HG03460 (cell line): ENCODE results near the gene ABCC5.
A peak's percentile ranks its signal among the peaks of the same experiment; 100 is the strongest.
"Not testable (repeated sequence)": the region's sequence is repeated elsewhere in the genome, so short reads cannot be mapped to it uniquely, and the experiment has no call there.

Experiments
- ATAC-seq: cut with Tn5 transposase; IDR thresholded peaks from one replicate; pipeline ENCODE4 v1.9.1; 2021; ENCODE audit not compliant: unreplicated experiment

Gene ABCC5

GRCh38 chr3:183896610-183897009 is 121.1 kb downstream of the ABCC5 start:
- no peak for ATAC-seq

- ATAC-seq = no peak
Observed at GRCh38 chr3:183896184-183896583, 121.5 kb downstream of the ABCC5 start.

DNA sequence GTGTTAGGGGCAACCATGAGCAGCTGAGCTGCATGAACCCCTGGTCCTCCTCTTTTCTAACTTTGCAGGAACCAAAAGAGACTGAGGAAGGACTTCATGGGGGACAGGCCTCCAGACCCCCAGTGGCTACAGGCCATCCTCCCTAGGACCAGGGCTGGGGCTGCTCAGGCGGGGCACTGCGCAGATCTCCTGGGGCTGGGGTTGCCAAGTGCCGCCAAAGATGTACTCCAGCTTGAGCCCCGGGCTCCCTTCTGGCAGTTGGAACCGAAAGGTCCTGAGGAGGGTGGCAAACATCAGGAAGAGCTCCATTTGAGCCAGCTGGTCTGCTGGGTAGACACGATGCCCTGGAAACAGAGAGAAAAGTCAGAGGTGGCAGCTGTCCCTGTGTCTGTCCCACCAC is 121.9 kb downstream of the ABCC5 start:
- ATAC-seq = no peak

DNA sequence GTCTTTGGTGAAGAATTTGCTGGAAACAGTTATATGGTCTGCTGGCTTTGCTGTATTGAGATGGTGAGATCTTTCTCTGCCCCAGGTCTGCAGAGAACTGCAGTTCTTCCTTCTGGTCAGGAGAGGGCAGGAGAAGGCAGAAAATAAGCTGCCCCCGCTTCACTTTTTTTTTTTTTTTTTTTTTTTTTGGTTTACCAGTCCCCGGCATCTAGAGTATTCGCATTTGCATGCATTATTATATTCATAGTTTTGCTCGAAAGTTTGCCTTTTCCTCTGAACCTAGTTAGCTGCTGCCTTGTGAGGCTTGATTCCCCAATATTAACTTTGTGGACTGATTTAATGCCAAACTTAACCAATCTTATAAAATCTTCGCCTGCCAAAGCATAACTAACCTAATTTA is 122.4 kb downstream of the ABCC5 start:
- no peak for ATAC-seq

DNA sequence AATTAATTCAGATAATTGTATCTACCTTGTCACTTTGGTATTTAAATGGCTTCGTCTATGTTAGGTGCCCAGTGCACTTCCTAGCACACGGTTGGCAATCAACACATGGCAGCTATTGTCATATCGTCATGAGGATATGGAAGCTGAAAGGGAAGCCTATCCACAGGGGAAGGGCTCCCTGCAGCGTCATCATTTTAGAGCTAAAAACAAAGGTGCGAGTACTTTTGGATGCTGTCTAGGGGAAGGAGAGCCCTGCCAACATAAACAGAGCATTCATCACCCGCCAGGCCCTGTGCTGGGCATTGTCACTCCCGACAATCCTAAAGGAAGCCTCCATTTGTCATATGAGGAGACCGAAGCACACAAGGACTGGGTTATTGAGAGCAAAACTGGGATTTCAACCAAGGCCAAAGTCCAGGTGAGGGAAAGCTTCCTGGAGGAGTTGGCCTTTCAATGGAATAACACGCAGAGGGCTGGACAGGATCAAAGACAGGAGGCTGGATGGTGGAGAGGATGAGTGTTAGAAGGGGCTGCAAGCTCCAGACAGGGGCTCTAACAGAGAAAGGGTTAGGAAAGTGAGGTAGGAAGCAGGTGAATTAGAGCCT is 125.0 kb downstream of the ABCC5 start:
- ATAC-seq = no peak

GRCh38 chr3:183885766-183886165 is 131.9 kb downstream of the ABCC5 start:
- no peak for ATAC-seq

- ATAC-seq = peak; percentile 99
Observed at GRCh38 chr3:183884427-183885296, 133.0 kb downstream of the ABCC5 start, which contains the start of gene PARL. PARL (minus strand) TSS chr3:183884880; CDS start chr3:183884846, 34 bp downstream.

DNA sequence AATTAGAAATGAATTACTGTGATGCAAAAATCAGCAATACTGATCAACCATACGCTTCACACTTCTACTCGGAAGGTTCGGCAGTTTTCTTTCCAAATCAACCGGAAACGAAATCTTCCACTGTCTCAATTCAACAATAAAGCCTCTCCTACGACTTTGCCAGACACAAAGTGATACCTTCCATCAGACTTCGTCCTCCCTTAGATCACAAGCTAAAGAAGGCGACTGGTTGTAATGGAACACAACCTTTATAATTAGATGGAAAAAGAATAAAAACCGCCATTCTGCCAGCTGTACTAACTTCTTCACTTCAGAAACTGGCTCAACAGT is 133.6 kb downstream of the ABCC5 start:
- no peak for ATAC-seq

DNA sequence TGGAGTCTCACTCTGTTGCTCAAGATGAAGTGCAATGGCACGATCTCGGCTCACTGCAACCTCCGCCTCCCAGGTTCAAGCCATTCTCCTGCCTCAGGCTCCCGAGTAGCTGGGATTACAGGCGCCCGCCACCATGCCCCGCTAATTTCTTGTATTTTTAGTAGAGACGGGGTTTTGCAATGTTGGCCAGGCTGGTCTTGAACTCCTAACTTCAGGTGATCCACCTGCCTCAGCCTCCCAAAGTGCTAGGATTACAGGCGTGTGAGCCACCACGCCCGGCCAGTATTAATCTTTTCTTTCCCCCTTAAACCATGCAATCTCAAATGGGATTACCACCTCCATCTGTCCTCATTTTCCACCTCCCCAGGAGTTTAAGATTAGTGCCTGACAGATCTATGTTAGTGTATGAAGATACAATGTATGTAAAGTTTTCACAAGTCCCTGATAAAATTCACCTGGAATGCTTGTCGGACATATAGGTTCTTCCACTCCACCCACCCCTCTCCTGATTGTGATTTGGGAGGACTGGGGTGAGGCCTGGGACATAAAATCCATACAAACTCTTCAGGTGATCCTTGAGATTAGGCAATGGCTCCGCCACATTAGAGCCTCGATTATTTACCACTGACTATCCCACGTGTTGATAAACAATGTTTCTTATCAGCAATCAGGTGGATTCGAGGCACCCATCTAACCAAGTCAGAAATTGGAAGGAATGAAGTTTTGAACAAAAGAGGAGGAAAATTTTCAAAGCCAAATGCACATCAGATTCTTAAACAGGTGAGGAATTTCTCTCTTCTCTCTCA is 134.2 kb downstream of the ABCC5 start:
- no peak for ATAC-seq

DNA sequence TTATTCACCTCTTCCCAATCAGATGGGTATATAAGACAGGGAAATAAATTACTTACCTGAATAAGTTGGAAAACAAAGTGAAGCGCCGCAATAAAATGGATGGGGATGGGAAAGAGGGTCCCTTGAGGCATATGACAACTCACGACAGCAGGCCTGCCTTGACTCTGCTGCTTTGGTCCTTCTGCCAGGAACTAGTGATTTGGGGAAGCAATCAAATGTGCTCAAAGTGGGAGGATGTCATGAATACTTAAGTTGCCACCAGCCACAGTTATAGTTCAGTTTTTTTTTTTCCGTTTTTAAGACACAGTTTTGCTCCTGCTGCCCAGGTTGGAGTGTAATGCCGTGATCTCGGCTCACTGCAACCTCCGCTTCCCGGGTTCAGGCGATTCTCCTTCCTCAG is 137.6 kb downstream of the ABCC5 start:
- no peak for ATAC-seq

- ATAC-seq = no peak
Observed at GRCh38 chr3:183879243-183879642, 138.4 kb downstream of the ABCC5 start.

GRCh38 chr3:183878071-183878470 is 139.6 kb downstream of the ABCC5 start:
- no peak for ATAC-seq

- ATAC-seq = not testable (repeated sequence)
Observed at GRCh38 chr3:183877227-183877626, 140.5 kb downstream of the ABCC5 start.

DNA sequence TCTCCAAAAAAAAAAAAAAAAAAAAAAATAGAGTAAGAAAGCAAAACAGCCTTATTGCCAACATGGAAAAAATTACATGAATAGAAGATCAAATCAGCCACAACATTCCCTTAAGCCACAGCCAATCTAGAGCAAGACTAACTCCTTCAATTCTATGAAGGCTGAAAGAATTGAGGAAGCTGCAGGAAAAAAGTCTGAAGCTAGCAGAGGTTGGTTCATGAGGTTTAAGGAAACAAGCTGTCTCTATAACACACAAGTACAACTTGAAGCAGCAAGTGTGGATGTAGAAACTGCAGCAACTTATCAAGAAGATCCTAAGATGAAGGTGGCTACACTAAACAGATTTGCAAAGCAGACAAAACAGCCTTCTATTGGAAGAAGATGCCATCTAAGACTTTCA is 142.3 kb downstream of the ABCC5 start:
- no peak for ATAC-seq

DNA sequence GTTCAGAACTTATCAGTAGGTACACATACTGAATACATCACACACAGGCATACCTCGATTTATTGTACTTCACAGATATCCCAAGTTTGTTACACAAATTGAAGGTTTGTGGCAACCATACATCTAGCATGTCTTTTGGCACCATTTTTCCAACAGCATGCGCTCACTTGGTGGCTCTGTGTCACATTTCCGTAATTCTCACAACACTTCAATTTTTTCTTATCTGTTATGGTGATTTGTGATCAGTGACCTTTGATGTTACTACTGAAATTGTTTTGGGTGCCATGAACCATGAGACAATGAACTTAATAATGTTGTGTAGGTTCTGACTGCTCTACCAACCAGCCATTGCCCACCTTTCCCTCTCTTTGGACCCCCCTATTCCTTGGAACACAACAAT is 143.8 kb downstream of the ABCC5 start:
- ATAC-seq = no peak

- ATAC-seq = no peak
Observed at GRCh38 chr3:183871541-183871940, 146.1 kb downstream of the ABCC5 start.

DNA sequence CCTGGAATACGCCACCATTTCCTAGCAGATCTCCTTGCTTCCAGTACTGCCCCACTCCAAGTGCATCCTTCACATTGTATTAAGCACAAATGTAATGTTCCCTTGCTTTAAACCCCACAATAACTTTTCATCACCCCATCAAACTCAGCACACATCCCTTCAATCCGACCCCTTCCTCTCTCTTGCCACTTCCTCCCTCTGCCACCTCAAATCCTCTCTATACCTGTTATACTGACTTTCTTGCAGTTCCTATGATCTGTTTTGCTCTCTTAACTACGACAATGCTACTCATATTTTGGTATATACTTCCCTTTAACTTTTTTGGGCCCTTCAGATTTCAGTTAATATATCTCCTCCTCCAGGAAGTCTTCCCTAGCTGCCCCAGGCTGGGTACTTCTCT is 147.1 kb downstream of the ABCC5 start:
- ATAC-seq = no peak
